Tibial nerve (tissue), 4 donors: ENCODE measurements around the gene KLRF2. TPM values are rescaled to one million over a fixed set of nuclear protein-coding genes. Genes with fewer than 3 reads are reported as not detected.

ENCODE experiments used
- DNase-seq, 2 donors: peaks; one replicate each; pipeline ENCODE4 v3.0.0-alpha.2; 2019; ENCODE audit warnings: low spot score in 2 of 2
- H3K27ac ChIP-seq, 4 donors: fragments of 200-600 bp; sonication (generic) in 3 of 4; one replicate each; pipeline ENCODE4 v1.5.1; 2017 to 2019; ENCODE audit warnings: mild to moderate bottlenecking in 1 of 4
- H3K27me3 ChIP-seq, 2 donors: fragments of 200-600 bp; sonication (generic) in 1 of 2; one replicate each; pipeline versions ENCODE4 v1.5.1 to v1.6.0; 2017 to 2019
- H3K36me3 ChIP-seq, 3 donors: fragments of 200-600 bp; sonication (generic); one replicate each; pipeline ENCODE4 v1.5.1; 2018 to 2019
- H3K4me1 ChIP-seq, 4 donors: fragments of 200-600 bp; sonication (generic) in 3 of 4; one replicate each; pipeline ENCODE4 v1.5.1; 2017 to 2019
- H3K4me3 ChIP-seq, 4 donors: fragments of 200-600 bp; sonication (generic) in 3 of 4; one replicate each; pipeline ENCODE4 v1.5.1; 2017 to 2019; ENCODE audit warnings: mild to moderate bottlenecking in 1 of 4, moderate library complexity in 1 of 4
- H3K9me3 ChIP-seq, 4 donors: fragments of 200-600 bp; sonication (generic) in 3 of 4; one replicate each; pipeline ENCODE4 v1.5.1; 2017 to 2019
- CTCF ChIP-seq, 5 experiments: fragments of 200-600 bp in 3 of 5; fragments of 450-650 bp in 2 of 5; sonication (generic) in 3 of 5; IDR thresholded peaks; one replicate each; pipeline ENCODE4 v1.5.1; 2016 to 2019; ENCODE audit warnings: antibody characterized with exemption in 5 of 5, mild to moderate bottlenecking in 3 of 5, moderate library complexity in 2 of 5
- EP300 ChIP-seq, 2 donors: sonication (generic); formaldehyde crosslinking; IDR thresholded peaks; one replicate each; pipeline ENCODE4 v1.6.1; 2017; ENCODE audit warnings: antibody characterized with exemption in 2 of 2, mild to moderate bottlenecking in 1 of 2
- POLR2A ChIP-seq, 2 donors: fragments of 450-650 bp; IDR thresholded peaks; one replicate each; pipeline ENCODE4 v1.6.1; 2017; ENCODE audit warnings: antibody characterized with exemption in 2 of 2, mild to moderate bottlenecking in 2 of 2, moderate library complexity in 2 of 2
- WGBS, 2 donors: methylation state at CpG; one replicate each; pipeline ENCODE4 v1.1.5; 2018; 5-methylcytosine and 5-hydroxymethylcytosine counted together
- total RNA-seq, 4 donors: library from RNA; depleted of rRNA; stranded (reverse); fragments of >200 nt; gene quantifications; one replicate each; pipeline ENCODE4 v1.1.0, GENCODE V29; 2016

Gene KLRF2, protein sequence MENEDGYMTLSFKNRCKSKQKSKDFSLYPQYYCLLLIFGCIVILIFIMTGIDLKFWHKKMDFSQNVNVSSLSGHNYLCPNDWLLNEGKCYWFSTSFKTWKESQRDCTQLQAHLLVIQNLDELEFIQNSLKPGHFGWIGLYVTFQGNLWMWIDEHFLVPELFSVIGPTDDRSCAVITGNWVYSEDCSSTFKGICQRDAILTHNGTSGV
- not detected for total RNA-seq

DNA sequence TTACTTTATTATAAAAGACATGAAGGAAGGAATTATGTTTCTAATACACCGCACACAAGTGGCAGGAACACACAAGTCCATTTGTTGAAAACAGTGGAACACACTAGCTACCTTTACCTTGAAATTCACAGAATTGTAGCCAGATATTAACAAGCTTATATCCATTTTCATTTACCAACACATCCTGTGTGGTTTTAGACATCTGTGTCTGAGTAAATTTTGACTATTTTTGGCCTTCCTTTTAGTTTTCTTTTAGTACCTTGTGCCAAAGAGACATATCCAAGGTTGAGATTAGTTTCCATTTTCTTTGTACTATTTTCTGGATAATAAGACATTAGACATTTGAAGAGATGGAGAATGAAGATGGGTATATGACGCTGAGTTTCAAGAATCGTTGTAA, at the start of gene KLRF2:
TSS of gene KLRF2 (plus strand) at position 244 of the 400 bp plus-strand sequence. CDS start at position 351, 107 bp downstream.
- no peak within 1 kb of the TSS for H3K4me3 ChIP-seq
- H3K27ac ChIP-seq, result no peak within 1 kb of the TSS
- whole genome bisulfite sequencing, 2 donors, result 94 to 98% methylated on average over 3 of the region's 3 CpGs
- no peaks in the 10 kb centered on the region for H3K36me3 ChIP-seq
- TF ChIP-seq CTCF (IDR thresholded peaks at IDR 0.05), result no peak
- TF ChIP-seq POLR2A (IDR thresholded peaks at IDR 0.05), result no peak
- TF ChIP-seq EP300 (IDR thresholded peaks at IDR 0.05), result no peak
- H3K9me3 ChIP-seq, result no peaks in the 10 kb centered on the region
- no peaks in the 10 kb centered on the region for H3K4me1 ChIP-seq
- H3K27me3 ChIP-seq, result no peaks in the 10 kb centered on the region
- DNase-seq, result no peak

- Histone ChIP-seq H3K9me3 (no peaks in the 10 kb centered on the region), H3K4me3 (no peak overlapping the region), H3K36me3 (no peaks in the 10 kb centered on the region), H3K4me1 (no peaks in the 10 kb centered on the region), H3K27me3 (no peaks in the 10 kb centered on the region), H3K27ac (no peak overlapping the region)
- DNase-seq, result no peak
- TF ChIP-seq POLR2A (IDR thresholded peaks at IDR 0.05) (no peak), EP300 (IDR thresholded peaks at IDR 0.05) (no peak), CTCF (IDR thresholded peaks at IDR 0.05) (no peak)
- 60 to 64% methylated on average over 3 of the region's 3 CpGs for WGBS, 2 donors
Observed at GRCh38 chr12:9831720-9832119, 49.6 kb upstream of the KLRF2 start.

- Histone ChIP-seq H3K4me3 (no peak overlapping the region), H3K27ac (no peak overlapping the region), H3K9me3 (peaks cover 0 to 21% (median 0%) of the 10 kb centered on the region in 4 donors), H3K4me1 (no peaks in the 10 kb centered on the region), H3K27me3 (no peaks in the 10 kb centered on the region), H3K36me3 (no peaks in the 10 kb centered on the region)
- no peak for DNase-seq
- TF ChIP-seq POLR2A (IDR thresholded peaks at IDR 0.05) (no peak), CTCF (IDR thresholded peaks at IDR 0.05) (no peak), EP300 (IDR thresholded peaks at IDR 0.05) (no peak)
- 74 to 75% methylated on average over 3 of the region's 3 CpGs for WGBS, 2 donors
Observed at GRCh38 chr12:9843407-9843806, 37.9 kb upstream of the KLRF2 start.

DNA sequence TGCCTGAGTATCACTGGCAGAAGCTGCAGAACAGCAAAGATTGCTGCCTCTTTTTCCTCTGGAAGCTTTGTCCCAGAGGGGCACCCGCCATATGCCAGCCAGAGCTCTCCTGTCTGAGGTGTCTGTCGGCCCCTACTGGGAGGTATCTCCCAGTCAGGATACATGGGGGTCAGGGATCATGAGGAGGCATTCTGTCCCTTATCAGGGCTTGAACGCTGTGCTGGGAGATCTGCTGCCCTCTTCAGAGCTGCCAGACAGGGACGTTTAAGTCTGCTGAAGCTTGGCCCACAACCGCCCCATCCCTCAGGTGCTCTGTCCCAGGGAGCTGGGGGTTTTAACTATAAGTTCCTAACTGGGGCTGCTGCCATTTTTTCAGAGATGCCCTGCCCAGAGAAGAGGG, 32.4 kb upstream of the KLRF2 start:
- Histone ChIP-seq H3K9me3 (peaks cover 0 to 37% (median 0%) of the 10 kb centered on the region in 4 donors), H3K4me3 (no peak overlapping the region), H3K36me3 (peaks cover 0 to 33% (median 0%) of the 10 kb centered on the region in 3 donors), H3K27ac (no peak overlapping the region), H3K4me1 (no peaks in the 10 kb centered on the region), H3K27me3 (no peaks in the 10 kb centered on the region)
- TF ChIP-seq EP300 (IDR thresholded peaks at IDR 0.05), result no peak
- TF ChIP-seq POLR2A (IDR thresholded peaks at IDR 0.05), result no peak
- no peak for TF ChIP-seq CTCF (IDR thresholded peaks at IDR 0.05)
- 85% methylated on average over 5 of the region's 5 CpGs; no CpG with 5 or more reads in 1 of the 2 donors for WGBS, 2 donors
- DNase-seq, result no peak

DNA sequence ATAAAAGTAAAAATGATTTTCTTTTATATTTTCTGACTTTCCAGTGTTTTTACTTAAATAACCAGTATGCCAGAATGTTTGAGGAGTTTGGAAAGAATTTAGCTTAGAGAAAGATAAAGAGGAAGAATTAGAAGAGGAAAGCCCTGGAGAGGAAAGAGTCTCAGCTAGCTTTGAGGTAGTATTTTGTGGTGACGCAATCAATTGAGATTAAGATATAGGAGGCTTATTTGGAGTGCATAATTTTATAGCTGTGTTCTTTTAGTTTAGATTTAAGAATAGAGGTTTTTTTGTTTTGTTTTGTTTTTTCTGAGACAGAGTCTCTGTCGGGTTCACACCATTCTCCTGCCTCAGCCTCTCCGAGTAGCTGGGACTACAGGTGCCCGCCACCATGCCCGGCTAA, 30.2 kb upstream of the KLRF2 start:
- H3K27me3 ChIP-seq, result no peaks in the 10 kb centered on the region
- 95% methylated on average over 5 of the region's 5 CpGs for WGBS, 2 donors
- no peak for DNase-seq
- peaks cover 0 to 35% (median 0%) of the 10 kb centered on the region in 4 donors for H3K9me3 ChIP-seq
- TF ChIP-seq EP300 (IDR thresholded peaks at IDR 0.05), result no peak
- no peak for TF ChIP-seq POLR2A (IDR thresholded peaks at IDR 0.05)
- no peak for TF ChIP-seq CTCF (IDR thresholded peaks at IDR 0.05)
- H3K4me3 ChIP-seq, result no peak overlapping the region
- peaks cover 0 to 41% (median 0%) of the 10 kb centered on the region in 3 donors for H3K36me3 ChIP-seq
- no peaks in the 10 kb centered on the region for H3K4me1 ChIP-seq
- H3K27ac ChIP-seq, result no peak overlapping the region
